ENCODE data around the gene PARN.
"Not testable (repeated sequence)": the region's sequence is repeated elsewhere in the genome, so short reads cannot be mapped to it uniquely, and the experiment has no call there.

PARN gene

GRCh38 chr16:14640538-14640937 lies 10.5 kb upstream of the PARN start:
- no peak overlapping the region for H3K4me3 Mint-ChIP-seq

DNA sequence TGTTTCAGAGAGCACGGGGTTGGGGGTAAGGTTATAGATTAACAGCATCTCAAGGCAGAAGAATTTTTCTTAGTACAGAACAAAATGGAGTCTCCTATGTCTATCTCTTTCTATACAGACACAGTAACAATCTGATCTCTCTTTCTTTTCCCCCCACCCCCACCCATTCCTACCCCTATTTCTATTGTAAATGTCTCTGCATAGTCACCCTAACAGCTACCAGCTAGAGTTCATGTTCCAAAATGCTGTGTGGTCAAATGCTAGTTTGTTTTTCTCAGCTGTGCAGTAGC lies 6.8 kb upstream of the PARN start:
- Mint-ChIP-seq H3K27ac (peak overlapping the region; percentile 54), H3K4me1 (ENCODE audit: low read depth) (peaks cover 62% of the 10 kb centered on the region)
- H3K27me3 Mint-ChIP-seq; H3K36me3 Mint-ChIP-seq; H3K9me3 Mint-ChIP-seq (ENCODE audit: low read depth); H3K4me3 Mint-ChIP-seq: not testable (repeated sequence)

More at GRCh38 chr16:14640538-14640937, 10.5 kb upstream of the PARN start:
- no peaks in the 10 kb centered on the region for H3K36me3 Mint-ChIP-seq
- H3K27me3 Mint-ChIP-seq, result no peaks in the 10 kb centered on the region
- peak overlapping the region; percentile 70 for H3K27ac Mint-ChIP-seq
- no peaks in the 10 kb centered on the region for H3K9me3 Mint-ChIP-seq (ENCODE audit: low read depth)
- H3K4me1 Mint-ChIP-seq (ENCODE audit: low read depth), result peaks cover 52% of the 10 kb centered on the region

DNA sequence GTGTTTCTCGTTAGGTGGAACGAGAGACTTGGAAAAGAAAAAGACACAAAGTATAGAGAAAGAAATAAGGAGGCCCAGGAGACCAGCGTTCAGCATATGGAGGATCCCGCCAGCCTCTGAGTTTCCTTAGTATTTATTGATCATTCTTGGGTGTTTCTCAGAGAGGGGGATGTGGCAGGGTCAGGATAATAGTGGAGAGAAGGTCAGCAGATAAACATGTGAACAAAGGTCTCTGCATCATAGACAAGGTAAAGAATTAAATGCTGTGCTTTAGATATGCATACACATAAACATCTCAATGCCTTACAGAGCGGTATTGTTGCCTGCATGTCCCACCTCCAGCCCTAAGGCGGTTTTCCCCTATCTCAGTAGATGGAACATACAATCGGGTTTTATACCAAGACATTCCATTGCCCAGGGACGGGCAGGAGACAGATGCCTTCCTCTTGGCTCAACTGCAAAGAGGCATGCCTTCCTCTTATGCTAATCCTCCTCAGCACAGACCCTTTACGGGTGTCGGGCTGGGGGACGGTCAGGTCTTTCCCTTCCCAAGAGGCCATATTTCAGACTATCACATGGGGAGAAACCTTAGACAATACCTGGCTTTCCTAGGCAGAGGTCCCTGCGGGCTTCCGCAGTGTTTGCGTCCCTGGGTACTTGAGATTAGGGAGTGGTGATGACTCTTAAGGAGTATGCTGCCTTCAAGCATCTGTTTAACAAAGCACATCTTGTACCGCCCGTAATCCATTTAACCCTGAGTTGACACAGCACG lies 6.3 kb upstream of the PARN start:
- H3K36me3 Mint-ChIP-seq; H3K27me3 Mint-ChIP-seq; H3K9me3 Mint-ChIP-seq (ENCODE audit: low read depth): not testable (repeated sequence)
- Mint-ChIP-seq H3K4me3 (peak overlapping the region; percentile 58), H3K27ac (peak overlapping the region; percentile 54), H3K4me1 (ENCODE audit: low read depth) (peaks cover 64% of the 10 kb centered on the region)

GRCh38 chr16:14635395-14636165 lies 5.5 kb upstream of the PARN start:
- Mint-ChIP-seq H3K27ac (peak overlapping the region; percentile 46), H3K4me3 (peak overlapping the region; percentile 58), H3K36me3 (peaks cover 2% of the 10 kb centered on the region), H3K9me3 (ENCODE audit: low read depth) (no peaks in the 10 kb centered on the region), H3K4me1 (ENCODE audit: low read depth) (peaks cover 62% of the 10 kb centered on the region), H3K27me3 (no peaks in the 10 kb centered on the region)

DNA sequence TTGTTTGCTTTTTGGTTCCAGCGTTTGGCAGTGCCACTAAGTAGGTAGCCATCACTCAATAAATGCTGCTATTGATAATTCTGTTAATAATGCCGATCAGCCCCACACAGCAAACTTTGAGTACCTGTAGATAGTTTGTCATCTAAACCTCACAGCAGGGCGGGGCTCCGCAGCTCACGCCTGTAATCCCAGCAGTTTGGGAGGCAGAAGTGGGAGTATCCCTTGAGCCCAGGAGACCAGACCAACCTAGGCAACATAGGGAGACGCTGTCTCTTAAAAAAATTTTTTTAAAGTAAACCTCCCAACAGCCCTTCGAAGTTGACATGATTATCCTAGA lies 4.3 kb upstream of the PARN start:
- no peaks in the 10 kb centered on the region for H3K27me3 Mint-ChIP-seq
- peak overlapping the region; percentile 98 for H3K27ac Mint-ChIP-seq
- peaks cover 58% of the 10 kb centered on the region for H3K4me1 Mint-ChIP-seq (ENCODE audit: low read depth)
- H3K36me3 Mint-ChIP-seq, result peaks cover 5% of the 10 kb centered on the region
- peaks cover 3% of the 10 kb centered on the region for H3K9me3 Mint-ChIP-seq (ENCODE audit: low read depth)
- H3K4me3 Mint-ChIP-seq, result peak overlapping the region; percentile 100

GRCh38 chr16:14632693-14633569 lies 2.9 kb upstream of the PARN start, which contains the start of gene BFAR:
Gene BFAR (plus strand): TSS chr16:14632951. CDS start chr16:14644347, 11,396 bp downstream.
- H3K9me3 Mint-ChIP-seq (ENCODE audit: low read depth), result peaks cover 3% of the 10 kb centered on the region
- peaks cover 66% of the 10 kb centered on the region for H3K4me1 Mint-ChIP-seq (ENCODE audit: low read depth)
- peaks cover 5% of the 10 kb centered on the region for H3K36me3 Mint-ChIP-seq
- no peaks in the 10 kb centered on the region for H3K27me3 Mint-ChIP-seq
- peak within 1 kb of the TSS; percentile 100 for H3K4me3 Mint-ChIP-seq
- peak within 1 kb of the TSS; percentile 98 for H3K27ac Mint-ChIP-seq

DNA sequence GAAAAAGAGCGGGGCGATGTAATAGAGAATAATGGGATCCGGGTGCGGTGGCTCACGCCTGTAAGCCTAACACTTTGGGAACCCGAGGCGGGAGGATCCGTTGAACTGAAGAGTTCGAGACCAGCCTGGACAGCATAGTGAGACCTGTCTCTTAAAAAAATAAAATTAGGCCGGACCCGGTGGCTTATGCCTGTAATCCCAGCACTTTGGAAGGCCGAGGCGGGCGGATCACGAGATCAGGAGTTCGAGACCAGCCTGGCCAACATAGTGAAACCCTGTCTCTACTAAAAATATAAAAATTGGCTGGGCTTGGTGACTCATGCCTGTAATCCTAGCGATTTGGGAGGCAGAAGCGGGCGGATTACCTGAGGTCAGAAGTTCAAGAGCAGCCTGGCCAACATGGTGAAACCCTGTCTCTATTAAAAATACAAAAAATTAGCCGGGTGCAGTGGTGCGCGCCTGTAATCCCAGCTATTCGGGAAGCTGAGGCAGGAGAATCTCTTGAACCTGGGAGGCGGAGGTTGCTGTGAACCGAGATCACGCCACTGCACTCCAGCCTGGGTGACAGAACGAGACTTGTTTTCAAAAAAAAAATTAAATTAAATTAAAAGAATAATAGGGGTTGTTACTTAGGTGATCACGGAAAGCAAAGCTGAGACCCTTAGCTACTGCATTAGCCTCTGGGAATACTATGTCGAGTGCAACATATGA lies 715 bp upstream of the PARN start:
- Mint-ChIP-seq H3K4me3 (peak overlapping the region; percentile 98), H3K4me1 (ENCODE audit: low read depth) (peaks cover 61% of the 10 kb centered on the region), H3K27ac (peak overlapping the region; percentile 99)
- not testable (repeated sequence) for H3K27me3 Mint-ChIP-seq; H3K36me3 Mint-ChIP-seq; H3K9me3 Mint-ChIP-seq (ENCODE audit: low read depth)

DNA sequence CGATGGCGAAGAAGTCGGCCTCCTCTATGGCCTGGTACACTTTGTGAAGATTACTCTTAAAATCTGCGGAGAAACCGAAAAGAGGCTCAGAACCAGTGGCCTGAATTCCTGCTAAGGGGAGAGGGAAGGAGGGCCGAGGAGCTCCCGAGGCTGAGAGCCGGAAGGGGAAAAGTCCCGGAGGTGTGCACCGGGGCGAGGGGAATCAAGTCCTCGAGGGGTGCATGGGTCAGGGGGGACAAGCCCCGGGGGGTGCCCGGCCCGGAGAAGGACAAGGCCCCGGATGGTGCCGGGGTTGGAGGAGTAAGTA lies 495 bp downstream of the PARN start:
- H3K36me3 Mint-ChIP-seq, result peaks cover 8% of the 10 kb centered on the region
- no peaks in the 10 kb centered on the region for H3K27me3 Mint-ChIP-seq
- H3K9me3 Mint-ChIP-seq (ENCODE audit: low read depth), result peaks cover 3% of the 10 kb centered on the region
- H3K4me3 Mint-ChIP-seq, result peak overlapping the region; percentile 98
- peaks cover 53% of the 10 kb centered on the region for H3K4me1 Mint-ChIP-seq (ENCODE audit: low read depth)
- H3K27ac Mint-ChIP-seq, result peak overlapping the region; percentile 97

GRCh38 chr16:14628806-14629611 lies 1.1 kb downstream of the PARN start:
- Mint-ChIP-seq H3K27ac (peak overlapping the region; percentile 97), H3K4me3 (peak overlapping the region; percentile 98), H3K4me1 (ENCODE audit: low read depth) (peaks cover 48% of the 10 kb centered on the region), H3K36me3 (peaks cover 6% of the 10 kb centered on the region), H3K9me3 (ENCODE audit: low read depth) (peaks cover 3% of the 10 kb centered on the region), H3K27me3 (no peaks in the 10 kb centered on the region)

GRCh38 chr16:14627078-14627477 lies 3.0 kb downstream of the PARN start:
- Mint-ChIP-seq H3K4me3 (no peak overlapping the region), H3K4me1 (ENCODE audit: low read depth) (peaks cover 45% of the 10 kb centered on the region), H3K27ac (no peak overlapping the region), H3K9me3 (ENCODE audit: low read depth) (peaks cover 3% of the 10 kb centered on the region), H3K36me3 (peaks cover 8% of the 10 kb centered on the region), H3K27me3 (no peaks in the 10 kb centered on the region)

- Mint-ChIP-seq H3K4me1 (ENCODE audit: low read depth) (no peaks in the 10 kb centered on the region), H3K4me3 (no peak overlapping the region), H3K27ac (no peak overlapping the region), H3K27me3 (no peaks in the 10 kb centered on the region), H3K36me3 (peaks cover 8% of the 10 kb centered on the region), H3K9me3 (ENCODE audit: low read depth) (no peaks in the 10 kb centered on the region)
These were observed 11.5 kb downstream of the PARN start for GRCh38 chr16:14618566-14618965.

GRCh38 chr16:14616280-14616679 lies 13.8 kb downstream of the PARN start:
- no peaks in the 10 kb centered on the region for H3K27me3 Mint-ChIP-seq
- no peaks in the 10 kb centered on the region for H3K4me1 Mint-ChIP-seq (ENCODE audit: low read depth)
- H3K4me3 Mint-ChIP-seq, result no peak overlapping the region
- peaks cover 8% of the 10 kb centered on the region for H3K36me3 Mint-ChIP-seq
- no peaks in the 10 kb centered on the region for H3K9me3 Mint-ChIP-seq (ENCODE audit: low read depth)
- no peak overlapping the region for H3K27ac Mint-ChIP-seq

DNA sequence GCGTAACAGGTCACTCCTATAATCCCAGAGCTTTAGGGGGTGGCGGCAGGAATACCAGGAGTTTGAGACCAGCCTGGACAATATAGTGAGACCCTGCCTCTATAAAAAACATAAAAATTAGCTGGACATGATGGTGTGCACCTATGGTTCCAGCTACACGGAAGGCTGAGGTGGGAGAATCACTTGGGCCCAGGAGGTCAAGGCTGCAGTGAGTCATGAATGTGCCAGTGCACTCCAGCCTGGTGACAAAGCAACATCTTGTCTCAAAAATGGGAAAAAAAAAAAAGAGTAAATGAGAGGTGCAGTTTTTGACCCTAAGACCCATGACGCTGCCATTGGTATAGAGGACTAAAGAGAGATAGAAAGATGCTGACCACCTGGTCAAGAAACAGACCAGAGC lies 16.1 kb downstream of the PARN start:
- Mint-ChIP-seq H3K27me3 (no peaks in the 10 kb centered on the region), H3K27ac (no peak overlapping the region), H3K4me1 (ENCODE audit: low read depth) (no peaks in the 10 kb centered on the region), H3K4me3 (no peak overlapping the region), H3K36me3 (peaks cover 11% of the 10 kb centered on the region), H3K9me3 (ENCODE audit: low read depth) (no peaks in the 10 kb centered on the region)

DNA sequence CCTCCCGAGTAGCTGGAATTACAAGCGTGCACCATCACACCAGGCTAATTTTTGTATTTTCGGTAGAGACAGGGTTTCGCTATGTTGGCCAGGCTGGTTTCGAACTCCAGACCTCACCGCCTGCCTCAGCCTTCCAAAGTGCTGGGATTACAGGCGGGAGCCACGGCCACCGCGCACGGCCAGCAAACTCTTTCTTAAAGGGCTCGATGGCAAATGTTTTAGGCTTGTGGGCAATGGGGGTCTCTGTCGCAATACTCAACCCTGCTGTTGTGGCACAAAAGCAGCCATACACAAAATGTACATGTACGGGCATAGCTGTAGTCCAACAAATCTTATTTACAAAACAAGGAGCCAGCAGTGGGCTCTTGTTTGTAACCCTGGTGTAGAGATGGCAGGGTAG lies 18.4 kb downstream of the PARN start:
- Mint-ChIP-seq H3K9me3 (ENCODE audit: low read depth) (no peaks in the 10 kb centered on the region), H3K36me3 (peaks cover 11% of the 10 kb centered on the region)

More for the DNA sequence above, 18.4 kb downstream of the PARN start:
- Mint-ChIP-seq H3K27ac (no peak overlapping the region), H3K4me1 (ENCODE audit: low read depth) (no peaks in the 10 kb centered on the region), H3K27me3 (no peaks in the 10 kb centered on the region), H3K4me3 (no peak overlapping the region)
